Activated naive CD4-positive, alpha-beta T cell treated with anti-CD3 and anti-CD28 coated beads, Interleukin-2, amount 10 ng/mL, durations not matched to agents 7 days and 5 days (primary cell): ENCODE measurements around the gene TBCB.
"Not testable (repeated sequence)": the region's sequence is repeated elsewhere in the genome, so short reads cannot be mapped to it uniquely, and the experiment has no call there.

ENCODE experiments used
- CTCF ChIA-PET: fragments of 350-600 bp; sonication (Branson Sonifier 250); formaldehyde crosslinking; loops from one replicate; lab custom pipeline; 2021; ENCODE audit warnings: antibody characterized with exemption; lab: Charles Lee
- DNase-seq: peaks from one replicate; pipeline ENCODE4 v3.0.0-alpha.2; 2020
- H3K27ac Mint-ChIP-seq: one replicate; pipeline ENCODE4 v1.8.0; 2021; ENCODE audit warnings: mild to moderate bottlenecking, moderate library complexity, mixed read lengths
- H3K27me3 Mint-ChIP-seq: one replicate; pipeline ENCODE4 v1.8.0; 2021; ENCODE audit warnings: mild to moderate bottlenecking, mixed read lengths
- H3K36me3 Mint-ChIP-seq: one replicate; pipeline ENCODE4 v1.8.0; 2021; ENCODE audit warnings: mixed read lengths
- H3K4me1 Mint-ChIP-seq: one replicate; pipeline ENCODE4 v1.8.0; 2021; ENCODE audit warnings: mixed read lengths
- H3K4me3 Mint-ChIP-seq: one replicate; pipeline ENCODE4 v1.8.0; 2021; ENCODE audit warnings: mild to moderate bottlenecking, moderate library complexity, mixed read lengths
- H3K9me3 Mint-ChIP-seq: one replicate; pipeline ENCODE4 v1.8.0; 2021; ENCODE audit warnings: mixed read lengths

The TBCB gene

GRCh38 chr19:36110487-36111199 lies 4.6 kb upstream of the TBCB start, which contains the start of gene OVOL3:
TSS of gene OVOL3 (plus strand) at chr19:36111143. CDS start at chr19:36111203, 60 bp downstream.
- Mint-ChIP-seq H3K27me3 (peaks cover 9% of the 10 kb centered on the region), H3K4me3 (no peak within 1 kb of the TSS), H3K9me3 (no peaks in the 10 kb centered on the region), H3K36me3 (peaks cover 16% of the 10 kb centered on the region), H3K27ac (peak within 1 kb of the TSS; percentile 49), H3K4me1 (peaks cover 20% of the 10 kb centered on the region)
- no peak for DNase-seq
- CTCF ChIA-PET, result no interaction called here

GRCh38 chr19:36111200-36111539 lies 4.1 kb upstream of the TBCB start:
- H3K27me3 Mint-ChIP-seq, result peaks cover 9% of the 10 kb centered on the region
- H3K27ac Mint-ChIP-seq, result no peak overlapping the region
- no peak overlapping the region for H3K4me3 Mint-ChIP-seq
- peaks cover 18% of the 10 kb centered on the region for H3K36me3 Mint-ChIP-seq
- no peak for DNase-seq
- peaks cover 24% of the 10 kb centered on the region for H3K4me1 Mint-ChIP-seq
- no peaks in the 10 kb centered on the region for H3K9me3 Mint-ChIP-seq
- CTCF ChIA-PET, result no interaction called here

DNA sequence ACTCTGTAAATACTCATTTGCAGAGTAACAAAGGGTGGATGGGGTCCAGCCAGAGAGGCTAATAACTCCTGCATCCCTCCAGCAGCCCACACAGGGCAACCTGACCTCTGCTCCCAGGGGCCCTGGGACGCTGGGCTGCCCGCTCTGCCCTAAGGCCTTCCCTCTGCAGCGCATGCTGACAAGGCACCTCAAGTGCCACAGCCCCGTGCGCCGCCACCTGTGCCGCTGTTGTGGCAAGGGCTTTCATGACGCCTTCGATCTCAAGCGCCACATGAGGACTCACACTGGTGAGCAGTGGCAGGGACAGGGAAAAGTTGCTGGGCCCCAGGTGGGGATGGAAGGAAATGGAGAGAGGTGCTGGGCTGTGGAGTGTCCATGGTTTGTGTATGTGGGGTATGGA lies 2.6 kb upstream of the TBCB start:
- CTCF ChIA-PET, result no interaction called here
- H3K27me3 Mint-ChIP-seq, result peaks cover 9% of the 10 kb centered on the region
- peaks cover 21% of the 10 kb centered on the region for H3K36me3 Mint-ChIP-seq
- no peak overlapping the region for H3K27ac Mint-ChIP-seq
- no peak for DNase-seq
- peak overlapping the region; percentile 84 for H3K4me3 Mint-ChIP-seq
- H3K9me3 Mint-ChIP-seq, result no peaks in the 10 kb centered on the region
- peaks cover 36% of the 10 kb centered on the region for H3K4me1 Mint-ChIP-seq

DNA sequence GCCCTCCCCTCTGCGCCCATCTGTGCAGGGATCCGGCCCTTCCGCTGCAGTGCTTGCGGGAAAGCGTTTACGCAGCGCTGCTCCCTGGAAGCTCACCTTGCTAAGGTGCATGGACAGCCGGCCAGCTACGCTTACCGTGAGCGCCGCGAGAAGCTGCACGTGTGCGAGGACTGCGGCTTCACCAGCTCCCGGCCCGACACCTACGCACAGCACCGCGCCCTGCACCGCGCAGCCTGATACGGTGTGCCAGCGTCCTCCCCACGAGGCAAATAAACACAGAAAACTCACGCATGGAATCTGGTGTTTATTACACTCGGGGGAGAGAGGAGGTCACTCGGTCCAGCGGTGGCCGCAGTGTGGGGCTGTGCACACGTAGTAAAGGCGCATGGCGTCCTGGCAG lies 1.8 kb upstream of the TBCB start:
- peak overlapping the region; percentile 84 for H3K4me3 Mint-ChIP-seq
- H3K36me3 Mint-ChIP-seq, result peaks cover 28% of the 10 kb centered on the region
- H3K4me1 Mint-ChIP-seq, result peaks cover 40% of the 10 kb centered on the region
- no peak for DNase-seq
- CTCF ChIA-PET, result no interaction called here
- H3K9me3 Mint-ChIP-seq, result no peaks in the 10 kb centered on the region
- peak overlapping the region; percentile 93 for H3K27ac Mint-ChIP-seq
- peaks cover 9% of the 10 kb centered on the region for H3K27me3 Mint-ChIP-seq

DNA sequence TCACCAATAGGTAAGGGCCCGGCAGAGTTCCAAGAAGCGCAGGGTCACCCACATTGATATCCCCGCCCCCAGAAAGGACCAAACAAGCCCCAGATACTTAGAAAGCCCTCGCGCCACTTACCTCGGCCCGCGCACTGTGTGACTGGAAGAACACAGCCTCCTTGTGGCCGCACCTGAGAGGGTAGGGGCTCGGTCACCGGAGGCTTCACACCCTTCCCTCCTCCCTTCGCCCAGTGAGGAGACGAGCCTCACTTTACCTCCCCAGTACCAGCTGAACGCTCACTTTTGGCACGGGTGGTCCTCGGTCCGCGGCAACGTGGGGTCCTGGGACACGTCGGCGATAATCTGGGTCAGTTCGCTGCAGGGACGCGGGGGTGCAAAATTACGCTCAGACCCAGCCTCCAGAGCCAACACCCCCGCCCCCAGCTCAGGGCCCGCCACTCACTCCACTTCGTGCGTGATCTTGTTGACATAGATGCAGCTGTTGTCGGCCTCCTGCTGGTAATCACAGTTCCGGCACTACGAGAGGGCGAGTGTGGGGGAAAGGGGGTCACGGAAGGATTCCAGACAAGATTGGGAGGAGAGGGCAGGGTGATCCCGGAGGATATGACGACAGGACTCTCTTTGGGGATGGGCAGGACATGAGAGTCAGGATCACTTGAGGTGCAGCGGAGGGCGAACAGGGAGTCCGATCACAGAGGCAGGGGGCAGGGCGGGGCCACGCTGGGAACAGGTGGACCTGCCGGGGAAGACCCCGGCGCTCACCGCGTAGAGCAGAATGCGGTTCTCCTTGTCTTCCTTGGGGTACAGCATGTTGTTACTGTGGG lies 1.2 kb upstream of the TBCB start:
- Mint-ChIP-seq H3K4me1 (peaks cover 42% of the 10 kb centered on the region), H3K36me3 (peaks cover 32% of the 10 kb centered on the region), H3K27me3 (peaks cover 9% of the 10 kb centered on the region), H3K4me3 (peak overlapping the region; percentile 84), H3K27ac (peak overlapping the region; percentile 93), H3K9me3 (no peaks in the 10 kb centered on the region)
- CTCF ChIA-PET, result no interaction called here
- DNase-seq, result peak; percentile 52

DNA sequence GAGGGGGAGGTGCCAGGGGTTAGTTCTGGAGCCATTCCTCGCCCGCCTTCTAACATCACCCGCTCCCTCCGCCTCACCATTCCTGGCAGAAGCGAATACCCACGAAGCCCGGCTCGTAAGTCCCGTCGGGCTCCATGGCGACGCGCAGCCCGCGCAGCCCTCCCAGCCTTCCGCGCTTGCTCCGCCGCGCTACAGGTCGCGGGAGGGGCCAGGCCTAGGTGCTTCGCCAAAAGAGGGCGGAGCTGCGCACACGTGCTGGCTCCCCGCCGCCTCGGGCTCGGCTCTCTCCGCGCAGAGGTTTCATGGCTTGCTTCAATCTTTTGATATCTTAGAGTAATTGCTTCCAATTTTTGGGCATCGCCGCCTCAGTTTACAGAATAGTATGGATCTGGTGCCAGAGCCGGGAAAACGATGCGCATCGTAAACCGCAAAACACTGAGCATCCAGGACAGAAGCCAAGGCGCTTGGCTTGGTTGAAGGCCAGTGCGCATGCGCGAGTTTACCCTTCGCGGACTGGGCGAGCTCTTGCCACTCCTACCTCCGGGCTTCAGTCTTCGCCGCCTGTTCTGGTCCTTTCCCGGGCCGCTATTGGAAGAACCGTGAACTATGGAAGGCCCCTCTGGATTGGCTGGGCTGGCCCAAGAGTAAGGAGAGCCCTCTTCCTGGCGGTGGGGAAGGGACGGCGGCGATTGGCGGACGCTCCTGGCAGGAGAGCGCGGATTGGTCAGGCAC lies 381 bp upstream of the TBCB start, which contains the start of gene POLR2I:
Gene POLR2I (minus strand): TSS at position 155 of the 732 bp plus-strand sequence. CDS start 19 bp downstream, at position 136.
- no peaks in the 10 kb centered on the region for H3K9me3 Mint-ChIP-seq
- peak; percentile 99 for DNase-seq
- peak within 1 kb of the TSS; percentile 84 for H3K4me3 Mint-ChIP-seq
- peaks cover 9% of the 10 kb centered on the region for H3K27me3 Mint-ChIP-seq
- H3K27ac Mint-ChIP-seq, result peak within 1 kb of the TSS; percentile 93
- H3K4me1 Mint-ChIP-seq, result peaks cover 43% of the 10 kb centered on the region
- H3K36me3 Mint-ChIP-seq, result peaks cover 33% of the 10 kb centered on the region
- CTCF ChIA-PET, result interaction anchor here (2.9 kb wide), 1 partner anchor 14 kb away, joined by 10 read pairs; no protein-coding TSS in a partner anchor

DNA sequence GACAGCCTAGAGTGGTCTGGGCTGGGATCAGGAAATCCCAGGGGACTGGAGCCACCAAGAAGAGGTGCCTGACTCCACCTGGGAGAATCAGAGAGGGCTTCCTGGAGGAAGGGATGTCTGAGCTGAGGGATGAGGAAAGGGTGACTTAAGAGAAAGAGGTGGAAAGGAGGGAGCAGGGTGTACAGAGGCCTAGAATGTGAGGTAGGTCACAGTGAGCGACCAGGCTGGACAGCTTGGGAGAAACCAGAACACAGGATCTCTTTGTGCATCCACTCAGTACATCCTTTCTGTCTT lies 1.0 kb downstream of the TBCB start:
- Mint-ChIP-seq H3K9me3 (no peaks in the 10 kb centered on the region), H3K27me3 (peaks cover 9% of the 10 kb centered on the region), H3K4me3 (peak overlapping the region; percentile 84), H3K36me3 (peaks cover 41% of the 10 kb centered on the region), H3K4me1 (peaks cover 45% of the 10 kb centered on the region), H3K27ac (peak overlapping the region; percentile 93)
- no peak for DNase-seq
- CTCF ChIA-PET, result interaction anchor here (1.0 to 2.9 kb wide), 2 partner anchors 13 to 57 kb away, joined by 3 to 10 read pairs; no protein-coding TSS in a partner anchor

GRCh38 chr19:36120092-36120983 lies 5.1 kb downstream of the TBCB start:
- peaks cover 26% of the 10 kb centered on the region for H3K4me1 Mint-ChIP-seq
- H3K27me3 Mint-ChIP-seq, result peaks cover under 1% of the 10 kb centered on the region
- H3K36me3 Mint-ChIP-seq, result peaks cover 45% of the 10 kb centered on the region
- DNase-seq, result no peak
- CTCF ChIA-PET, result no interaction called here
- no peaks in the 10 kb centered on the region for H3K9me3 Mint-ChIP-seq
- H3K27ac Mint-ChIP-seq, result no peak overlapping the region
- no peak overlapping the region for H3K4me3 Mint-ChIP-seq

DNA sequence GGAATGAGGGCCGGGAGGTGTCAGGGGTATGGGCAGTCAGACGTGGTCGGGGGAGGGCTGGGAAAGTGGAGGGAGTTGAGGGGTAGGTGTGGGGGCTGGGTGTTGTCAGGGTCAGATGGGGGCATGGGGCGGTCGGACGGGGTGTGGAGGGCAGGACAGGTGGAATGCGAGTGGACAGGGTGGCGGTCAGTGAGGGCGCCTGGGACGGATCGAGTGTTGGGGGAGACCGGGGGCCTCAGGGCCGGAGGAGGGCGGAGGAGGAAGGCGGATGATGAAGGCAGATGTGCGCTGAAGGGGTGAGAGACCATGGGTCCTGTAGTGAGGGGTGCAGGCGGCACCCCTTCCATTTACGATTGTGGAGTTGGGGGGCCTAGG lies 5.7 kb downstream of the TBCB start:
- CTCF ChIA-PET, result no interaction called here
- Mint-ChIP-seq H3K9me3 (no peaks in the 10 kb centered on the region), H3K27me3 (no peaks in the 10 kb centered on the region), H3K36me3 (peaks cover 51% of the 10 kb centered on the region), H3K4me1 (peaks cover 24% of the 10 kb centered on the region), H3K4me3 (no peak overlapping the region), H3K27ac (no peak overlapping the region)
- DNase-seq, result no peak

- CTCF ChIA-PET, result no interaction called here
- H3K36me3 Mint-ChIP-seq, result peaks cover 48% of the 10 kb centered on the region
These were observed 6.3 kb downstream of the TBCB start for GRCh38 chr19:36121486-36122124.

DNA sequence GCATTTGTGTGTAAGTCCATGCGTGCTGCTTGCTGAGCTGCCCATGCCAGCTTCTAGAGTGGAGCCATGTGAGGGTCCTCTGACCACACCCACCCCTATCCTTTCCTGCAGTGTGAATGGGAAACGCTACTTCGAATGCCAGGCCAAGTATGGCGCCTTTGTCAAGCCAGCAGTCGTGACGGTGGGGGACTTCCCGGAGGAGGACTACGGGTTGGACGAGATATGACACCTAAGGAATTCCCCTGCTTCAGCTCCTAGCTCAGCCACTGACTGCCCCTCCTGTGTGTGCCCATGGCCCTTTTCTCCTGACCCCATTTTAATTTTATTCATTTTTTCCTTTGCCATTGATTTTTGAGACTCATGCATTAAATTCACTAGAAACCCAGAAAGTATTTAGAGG lies 10.3 kb downstream of the TBCB start:
- Mint-ChIP-seq H3K36me3 (peaks cover 23% of the 10 kb centered on the region), H3K27ac (no peak overlapping the region), H3K4me1 (peaks cover 16% of the 10 kb centered on the region), H3K9me3 (no peaks in the 10 kb centered on the region), H3K27me3 (no peaks in the 10 kb centered on the region), H3K4me3 (no peak overlapping the region)
- DNase-seq, result no peak
- CTCF ChIA-PET, result interaction anchor here (4.5 to 7.1 kb wide), 2 partner anchors 43 to 48 kb away, joined by 29 to 54 read pairs; no protein-coding TSS in a partner anchor

More at GRCh38 chr19:36121486-36122124, 6.3 kb downstream of the TBCB start:
- Mint-ChIP-seq H3K27me3 (no peaks in the 10 kb centered on the region), H3K27ac (no peak overlapping the region), H3K4me3 (no peak overlapping the region), H3K9me3 (no peaks in the 10 kb centered on the region), H3K4me1 (peaks cover 17% of the 10 kb centered on the region)
- DNase-seq, result no peak

GRCh38 chr19:36128392-36128736 lies 13.1 kb downstream of the TBCB start:
- no peaks in the 10 kb centered on the region for H3K9me3 Mint-ChIP-seq
- DNase-seq, result no peak
- peak overlapping the region; percentile 94 for H3K27ac Mint-ChIP-seq
- peak overlapping the region; percentile 79 for H3K4me3 Mint-ChIP-seq
- H3K27me3 Mint-ChIP-seq, result no peaks in the 10 kb centered on the region
- H3K4me1 Mint-ChIP-seq, result peaks cover 36% of the 10 kb centered on the region
- CTCF ChIA-PET, result interaction anchor here (0.7 to 7.1 kb wide), 11 partner anchors 10 to 983 kb away, joined by 3 to 54 read pairs (median 4); partner anchors contain the start of genes CAPNS1, POLR2I, TBCB and ZFP14
- H3K36me3 Mint-ChIP-seq, result peaks cover 11% of the 10 kb centered on the region

- not testable (repeated sequence) for H3K9me3 Mint-ChIP-seq, H3K27me3 Mint-ChIP-seq, H3K27ac Mint-ChIP-seq, H3K36me3 Mint-ChIP-seq, DNase-seq, H3K4me3 Mint-ChIP-seq
- peaks cover 47% of the 10 kb centered on the region for H3K4me1 Mint-ChIP-seq
- CTCF ChIA-PET, result interaction anchor here (0.8 to 7.1 kb wide), 2 partner anchors 37 to 42 kb away, joined by 3 to 54 read pairs; no protein-coding TSS in a partner anchor
These were observed 16.0 kb downstream of the TBCB start for GRCh38 chr19:36131221-36131620.
